Thoracic aorta (tissue), 2 donors: ENCODE data around the gene TSSK2. TPM values are rescaled to one million over a fixed set of nuclear protein-coding genes. Genes with fewer than 3 reads are reported as not detected.
A peak's percentile ranks its signal among the peaks of the same experiment; 100 is the strongest.

Experiments
- ATAC-seq: fragments of 150-250 bp; one replicate; pipeline ENCODE4 v1.8.0; 2017; ENCODE audit warnings: low read depth; ENCODE audit not compliant: insufficient number of reproducible peaks, low FRiP score
- DNase-seq: peaks from one replicate; pipeline ENCODE4 v3.0.0-alpha.2; 2020; ENCODE audit warnings: low spot score
- H3K27ac ChIP-seq, 2 donors: fragments of 200-600 bp; sonication (generic); 1 replicate in 1 of 2; 2 replicates in 1 of 2; pipeline ENCODE4 v1.5.1; 2016; ENCODE audit warnings: mild to moderate bottlenecking in 2 of 2, moderate library complexity in 2 of 2
- H3K27me3 ChIP-seq: fragments of 200-600 bp; sonication (generic); replicated peaks from 2 replicates; pipeline ENCODE4 v1.6.0; 2016; ENCODE audit warnings: mild to moderate bottlenecking; ENCODE audit not compliant: insufficient read depth
- H3K36me3 ChIP-seq: fragments of 200-600 bp; sonication (generic); one replicate; pipeline ENCODE4 v1.5.1; 2016
- H3K4me1 ChIP-seq, 2 donors: fragments of 200-600 bp; sonication (generic); 1 replicate in 1 of 2; 2 replicates in 1 of 2; pipeline versions ENCODE4 v1.5.1 to v1.6.0; 2016; ENCODE audit warnings: low read depth in 2 of 2, mild to moderate bottlenecking in 1 of 2; ENCODE audit not compliant: control insufficient read depth in 1 of 2
- H3K4me3 ChIP-seq: fragments of 200-600 bp; sonication (generic); 2 replicates; pipeline ENCODE4 v1.5.1; 2016; ENCODE audit warnings: mild to moderate bottlenecking
- H3K9me3 ChIP-seq: fragments of 200-600 bp; sonication (generic); 2 replicates; pipeline ENCODE4 v1.5.1; 2016
- CTCF ChIP-seq: fragments of 200-600 bp; sonication (generic); IDR thresholded peaks from one replicate; pipeline ENCODE4 v1.5.1; 2019; ENCODE audit warnings: antibody characterized with exemption
- total RNA-seq, 2 donors: library from RNA; depleted of rRNA; stranded (reverse); fragments of >200 nt; gene quantifications; one replicate each; pipeline versions ENCODE4 v1.1.0 to v1.2.3, GENCODE V29; 2016

TSSK2 gene
- total RNA-seq, 2 donors from 2014 or later = not detected

- ATAC-seq (no peak), DNase-seq (no peak)
- Histone ChIP-seq H3K36me3 (no peaks in the 10 kb centered on the region), H3K27ac (no peak overlapping the region), H3K4me1 (peaks cover 23 to 60% of the 10 kb centered on the region in 2 donors), H3K9me3 (no peaks in the 10 kb centered on the region), H3K4me3 (no peak overlapping the region), H3K27me3 (no peaks in the 10 kb centered on the region)
- no peak for TF ChIP-seq CTCF
Measured at GRCh38 chr22:19115628-19116027, 15.5 kb upstream of the TSSK2 start.

- H3K4me1 ChIP-seq = peaks cover 28 to 68% of the 10 kb centered on the region in 2 donors
- ATAC-seq (no peak), DNase-seq (no peak)
- no peak for TF ChIP-seq CTCF
- no peaks in the 10 kb centered on the region for H3K9me3 ChIP-seq
- H3K4me3 ChIP-seq = no peak overlapping the region
- H3K27me3 ChIP-seq = no peaks in the 10 kb centered on the region
- H3K27ac ChIP-seq = no peak overlapping the region
- no peaks in the 10 kb centered on the region for H3K36me3 ChIP-seq
Measured at GRCh38 chr22:19117111-19117512, 14.0 kb upstream of the TSSK2 start.

DNA sequence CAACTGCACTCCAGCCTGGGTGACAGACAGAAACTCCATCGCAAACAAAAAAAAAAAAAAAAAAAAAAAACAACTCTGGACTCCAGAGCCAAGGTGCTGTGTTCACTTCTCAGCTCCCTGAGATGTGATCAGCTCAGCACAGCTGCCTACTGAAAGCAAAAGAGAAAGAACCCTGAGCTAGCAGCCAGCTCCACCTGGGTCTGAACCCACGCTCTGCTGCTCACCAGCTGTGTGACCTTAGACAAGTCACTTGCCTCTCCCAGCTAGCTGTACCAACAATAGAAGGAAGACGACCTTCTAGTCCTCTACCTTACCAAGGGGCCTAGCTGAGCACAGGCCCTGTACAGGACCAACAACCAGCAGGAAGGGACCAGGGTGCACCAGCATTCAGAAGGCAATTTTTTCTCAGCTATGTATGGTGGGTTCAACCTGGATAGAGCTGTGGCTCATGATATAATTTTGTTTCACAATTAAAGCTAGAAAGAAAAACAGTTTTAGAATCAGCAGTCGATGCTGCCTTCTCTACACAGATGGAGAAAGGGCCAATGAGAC lies 12.7 kb upstream of the TSSK2 start:
- peaks cover 28 to 76% of the 10 kb centered on the region in 2 donors for H3K4me1 ChIP-seq
- no peak overlapping the region for H3K4me3 ChIP-seq
- no peak for TF ChIP-seq CTCF
- no peaks in the 10 kb centered on the region for H3K27me3 ChIP-seq
- no peak overlapping the region for H3K27ac ChIP-seq
- H3K36me3 ChIP-seq = no peaks in the 10 kb centered on the region
- DNase-seq (no peak), ATAC-seq (no peak)
- no peaks in the 10 kb centered on the region for H3K9me3 ChIP-seq

GRCh38 chr22:19119949-19120348 lies 11.2 kb upstream of the TSSK2 start:
- Histone ChIP-seq H3K4me1 (peaks cover 28 to 73% of the 10 kb centered on the region in 2 donors), H3K9me3 (no peaks in the 10 kb centered on the region), H3K27ac (no peak overlapping the region), H3K36me3 (no peaks in the 10 kb centered on the region), H3K4me3 (peak overlapping the region; percentile 89), H3K27me3 (no peaks in the 10 kb centered on the region)
- TF ChIP-seq CTCF = no peak
- DNase-seq (no peak), ATAC-seq (no peak)

- H3K9me3 ChIP-seq = no peaks in the 10 kb centered on the region
- no peaks in the 10 kb centered on the region for H3K27me3 ChIP-seq
- DNase-seq = no peak
- no peak for ATAC-seq
- no peak for TF ChIP-seq CTCF
- H3K36me3 ChIP-seq = no peaks in the 10 kb centered on the region
- peaks cover 24 to 62% of the 10 kb centered on the region in 2 donors for H3K4me1 ChIP-seq
- H3K4me3 ChIP-seq = peak overlapping the region; percentile 89
- peak overlapping the region; percentile 82 to 92 for H3K27ac ChIP-seq
Measured at GRCh38 chr22:19120829-19121630, 10.1 kb upstream of the TSSK2 start.
